Sigmoid colon (tissue), 7 donors: ENCODE data around the gene NID1. TPM values are rescaled to one million over a fixed set of nuclear protein-coding genes. Genes with fewer than 3 reads are reported as not detected.

Experiments
- DNase-seq: peaks from one replicate; pipeline ENCODE4 v3.0.0-alpha.2; 2019
- H3K27ac ChIP-seq, 4 donors: fragments of 200-600 bp; sonication (generic); one replicate each; pipeline ENCODE4 v1.5.1; 2016 to 2019; ENCODE audit warnings: mild to moderate bottlenecking in 1 of 4
- H3K27me3 ChIP-seq, 3 donors: fragments of 200-600 bp; sonication (generic); one replicate each; pipeline ENCODE4 v1.5.1; 2019; ENCODE audit warnings: mild to moderate bottlenecking in 1 of 3
- H3K36me3 ChIP-seq, 4 donors: fragments of 200-600 bp; sonication (generic); one replicate each; pipeline ENCODE4 v1.5.1; 2016 to 2019
- H3K4me1 ChIP-seq, 4 donors: fragments of 200-600 bp; sonication (generic); one replicate each; pipeline ENCODE4 v1.5.1; 2017 to 2019
- H3K4me3 ChIP-seq, 4 donors: fragments of 200-600 bp; sonication (generic); one replicate each; pipeline ENCODE4 v1.5.1; 2017 to 2019; ENCODE audit warnings: mild to moderate bottlenecking in 2 of 4, moderate library complexity in 1 of 4
- H3K9me3 ChIP-seq, 4 donors: fragments of 200-600 bp in 3 of 4; sonication (generic) in 3 of 4; one replicate each; pipeline versions ENCODE4 v1.5.1 to v1.6.1; 2013 to 2019
- EP300 ChIP-seq, 4 donors: sonication (generic); formaldehyde crosslinking; IDR thresholded peaks; one replicate each; pipeline ENCODE4 v1.6.1; 2017; ENCODE audit warnings: antibody characterized with exemption in 4 of 4
- POLR2A ChIP-seq, 2 donors: fragments of 450-650 bp; IDR thresholded peaks; one replicate each; pipeline ENCODE4 v1.6.1; 2016; ENCODE audit warnings: antibody characterized with exemption in 2 of 2, mild to moderate bottlenecking in 2 of 2, moderate library complexity in 2 of 2
- POLR2AphosphoS5 ChIP-seq, 4 donors: sonication (generic); formaldehyde crosslinking; IDR thresholded peaks; one replicate each; pipeline ENCODE4 v1.6.1; 2017; ENCODE audit warnings: antibody characterized with exemption in 4 of 4
- WGBS, 2 donors: extraction: QIAGEN DNeasy Blood & Tissue Kit; methylation state at CpG; one replicate each; pipeline ENCODE4 v1.1.7; 2013; 5-methylcytosine and 5-hydroxymethylcytosine counted together
- intact Hi-C: fragments of 100-400 bp; cut with DNase I; formaldehyde crosslinking; loops from one replicate; pipeline ENCODE4 v1.15.1; 2023
- polyA plus RNA-seq, 3 donors: library from polyadenylated mRNA; stranded (reverse); fragments of 200-250 nt; gene quantifications; one replicate each; pipeline ENCODE4 v1.2.3, GENCODE V29; 2013
- total RNA-seq, 4 donors: library from RNA; depleted of rRNA; stranded (reverse); fragments of >200 nt; gene quantifications; one replicate each; pipeline ENCODE4 v1.1.0, GENCODE V29; 2016
- TF ChIP-seq, protein P1 (sequence below), 4 experiments: fragments of 450-650 bp in 3 of 4; fragments of 200-600 bp in 1 of 4; IDR thresholded peaks; one replicate each; pipeline ENCODE4 v1.5.1; 2016 to 2019; ENCODE audit warnings: antibody characterized with exemption in 4 of 4, mild to moderate bottlenecking in 3 of 4, moderate library complexity in 2 of 4
- donor health status: healthy with polysubstance abuse.
- donor health status: Bipolar disorder and iron deficiency.
- donor health status: healthy.

The NID1 gene
- total and polyA plus RNA-seq, 7 donors, result 3.9 to 242 (median 136) TPM

DNA sequence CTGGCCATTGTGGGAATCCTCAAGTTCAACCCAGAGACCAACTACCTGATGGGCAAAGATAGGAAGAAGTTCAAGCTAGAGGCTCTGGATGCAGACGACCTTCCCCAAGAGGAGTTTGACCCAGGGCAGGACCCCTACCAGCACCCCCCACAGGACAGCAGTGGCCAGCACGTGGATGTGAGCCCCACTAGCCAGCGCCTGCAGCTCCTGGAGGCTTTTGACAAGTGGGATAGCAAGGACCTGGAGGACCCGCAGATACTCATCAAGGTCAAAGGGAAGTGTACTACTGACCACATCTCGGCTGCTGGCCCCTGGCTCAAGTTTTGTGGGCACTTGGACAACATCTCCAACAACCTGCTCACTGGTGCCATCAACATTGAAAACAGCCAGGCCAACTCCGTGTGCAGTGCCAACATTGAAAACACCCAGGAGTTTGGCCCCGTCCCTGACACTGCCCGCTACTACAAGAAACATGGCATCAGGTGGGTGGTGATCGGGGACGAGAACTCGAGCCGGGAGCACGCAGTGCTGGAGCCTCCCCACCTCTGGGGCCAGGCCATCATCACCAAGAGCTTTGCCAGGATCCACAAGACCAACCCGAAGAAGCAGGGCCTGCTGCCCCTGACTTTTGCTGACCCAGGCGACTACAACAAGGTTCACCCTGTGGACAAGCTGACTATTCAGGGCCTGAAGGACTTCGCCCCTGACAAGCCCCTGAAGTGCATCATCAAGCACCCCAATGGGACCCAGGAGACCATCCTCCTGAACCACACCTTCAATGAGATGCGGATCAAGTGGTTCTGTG, 46.8 kb upstream of the NID1 start:
- 90% methylated on average over 17 of the region's 17 CpGs for WGBS, 2 donors
- intact Hi-C loops, result no loop called here
- TF ChIP-seq, protein P1, sequence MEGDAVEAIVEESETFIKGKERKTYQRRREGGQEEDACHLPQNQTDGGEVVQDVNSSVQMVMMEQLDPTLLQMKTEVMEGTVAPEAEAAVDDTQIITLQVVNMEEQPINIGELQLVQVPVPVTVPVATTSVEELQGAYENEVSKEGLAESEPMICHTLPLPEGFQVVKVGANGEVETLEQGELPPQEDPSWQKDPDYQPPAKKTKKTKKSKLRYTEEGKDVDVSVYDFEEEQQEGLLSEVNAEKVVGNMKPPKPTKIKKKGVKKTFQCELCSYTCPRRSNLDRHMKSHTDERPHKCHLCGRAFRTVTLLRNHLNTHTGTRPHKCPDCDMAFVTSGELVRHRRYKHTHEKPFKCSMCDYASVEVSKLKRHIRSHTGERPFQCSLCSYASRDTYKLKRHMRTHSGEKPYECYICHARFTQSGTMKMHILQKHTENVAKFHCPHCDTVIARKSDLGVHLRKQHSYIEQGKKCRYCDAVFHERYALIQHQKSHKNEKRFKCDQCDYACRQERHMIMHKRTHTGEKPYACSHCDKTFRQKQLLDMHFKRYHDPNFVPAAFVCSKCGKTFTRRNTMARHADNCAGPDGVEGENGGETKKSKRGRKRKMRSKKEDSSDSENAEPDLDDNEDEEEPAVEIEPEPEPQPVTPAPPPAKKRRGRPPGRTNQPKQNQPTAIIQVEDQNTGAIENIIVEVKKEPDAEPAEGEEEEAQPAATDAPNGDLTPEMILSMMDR (IDR thresholded peaks at IDR 0.05), result no peak
- TF ChIP-seq POLR2AphosphoS5 (IDR thresholded peaks at IDR 0.05) (no peak), EP300 (IDR thresholded peaks at IDR 0.05) (no peak), POLR2A (IDR thresholded peaks at IDR 0.05) (no peak)

DNA sequence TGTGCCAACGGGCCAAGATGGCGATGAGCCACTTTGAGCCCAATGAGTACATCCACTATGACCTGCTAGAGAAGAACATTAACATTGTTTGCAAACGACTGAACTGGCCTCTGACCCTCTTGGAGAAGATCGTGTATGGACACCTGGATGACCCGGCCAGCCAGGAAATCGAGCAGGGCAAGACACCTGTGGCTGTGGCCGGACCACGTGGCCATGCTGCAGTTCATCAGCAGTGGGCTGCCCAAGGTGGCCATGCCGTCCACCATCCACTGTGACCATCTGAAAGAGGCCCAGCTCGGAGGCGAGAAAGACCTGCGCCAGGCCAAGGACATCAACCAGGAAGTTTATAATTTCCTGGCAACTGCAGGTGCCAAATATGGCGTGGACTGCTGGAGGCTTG, 45.2 kb upstream of the NID1 start:
- no peak for TF ChIP-seq EP300 (IDR thresholded peaks at IDR 0.05)
- TF ChIP-seq, protein P1 (IDR thresholded peaks at IDR 0.05), result no peak
- no peak for TF ChIP-seq POLR2AphosphoS5 (IDR thresholded peaks at IDR 0.05)
- TF ChIP-seq POLR2A (IDR thresholded peaks at IDR 0.05), result no peak
- WGBS, 2 donors, result 86% methylated on average over 13 of the region's 13 CpGs
- no peaks in the 10 kb centered on the region for H3K27me3 ChIP-seq
- intact Hi-C loops, result no loop called here
- H3K9me3 ChIP-seq, result no peaks in the 10 kb centered on the region
- no peak for DNase-seq
- H3K4me1 ChIP-seq, result peaks cover 0 to 3% (median 0%) of the 10 kb centered on the region in 4 donors
- no peak overlapping the region for H3K4me3 ChIP-seq
- no peak overlapping the region for H3K27ac ChIP-seq
- H3K36me3 ChIP-seq, result no peaks in the 10 kb centered on the region

More for the DNA sequence above, 46.8 kb upstream of the NID1 start:
- no peaks in the 10 kb centered on the region for H3K27me3 ChIP-seq
- H3K9me3 ChIP-seq, result no peaks in the 10 kb centered on the region
- H3K27ac ChIP-seq, result no peak overlapping the region
- no peaks in the 10 kb centered on the region for H3K36me3 ChIP-seq
- H3K4me1 ChIP-seq, result peaks cover 0 to 3% (median 0%) of the 10 kb centered on the region in 4 donors
- DNase-seq, result no peak
- H3K4me3 ChIP-seq, result no peak overlapping the region

DNA sequence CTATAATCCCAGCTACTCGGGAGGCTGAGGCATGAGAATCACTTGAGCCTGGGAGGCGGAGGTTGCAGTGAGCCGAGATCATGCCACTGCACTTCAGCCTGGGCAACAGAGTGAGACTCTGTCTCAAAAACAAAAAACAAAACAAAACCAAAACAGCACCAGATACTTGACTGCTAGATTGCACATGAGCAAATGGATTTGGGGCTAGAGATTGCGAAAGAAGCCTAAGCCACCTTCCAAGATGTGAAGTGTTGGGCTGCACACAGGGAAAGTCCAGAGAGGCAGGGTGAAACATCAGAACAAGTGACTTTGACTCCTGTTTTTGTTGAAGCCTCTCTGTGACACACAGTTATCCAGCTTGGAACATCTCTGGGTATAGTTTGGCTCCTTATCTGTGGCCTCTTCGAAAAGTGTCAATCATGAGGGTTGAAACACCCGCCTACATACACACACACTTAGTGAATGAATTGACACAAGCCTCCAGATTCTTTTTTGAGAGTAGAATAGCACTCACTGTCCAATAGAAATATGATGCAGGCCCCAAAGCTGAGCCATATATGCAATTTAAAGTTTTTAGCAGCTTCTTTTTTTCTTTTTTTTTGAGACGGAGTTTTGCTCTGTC, 43.2 kb upstream of the NID1 start:
- Histone ChIP-seq H3K27ac (no peak overlapping the region), H3K36me3 (no peaks in the 10 kb centered on the region), H3K4me3 (no peak overlapping the region), H3K9me3 (no peaks in the 10 kb centered on the region), H3K27me3 (no peaks in the 10 kb centered on the region), H3K4me1 (peaks cover 0 to 3% (median 1%) of the 10 kb centered on the region in 4 donors)
- TF ChIP-seq POLR2AphosphoS5 (IDR thresholded peaks at IDR 0.05) (no peak), POLR2A (IDR thresholded peaks at IDR 0.05) (no peak), EP300 (IDR thresholded peaks at IDR 0.05) (no peak)
- TF ChIP-seq, protein P1 (IDR thresholded peaks at IDR 0.05), result no peak
- intact Hi-C loops, result loop anchor here (2.0 to 10.0 kb wide), 5 partner anchors 174 to 1457 kb away; partner anchors contain the start of genes ERO1B, HEATR1 and LGALS8
- WGBS, 2 donors, result 87 to 90% methylated on average over 7 of the region's 7 CpGs
- DNase-seq, result no peak

DNA sequence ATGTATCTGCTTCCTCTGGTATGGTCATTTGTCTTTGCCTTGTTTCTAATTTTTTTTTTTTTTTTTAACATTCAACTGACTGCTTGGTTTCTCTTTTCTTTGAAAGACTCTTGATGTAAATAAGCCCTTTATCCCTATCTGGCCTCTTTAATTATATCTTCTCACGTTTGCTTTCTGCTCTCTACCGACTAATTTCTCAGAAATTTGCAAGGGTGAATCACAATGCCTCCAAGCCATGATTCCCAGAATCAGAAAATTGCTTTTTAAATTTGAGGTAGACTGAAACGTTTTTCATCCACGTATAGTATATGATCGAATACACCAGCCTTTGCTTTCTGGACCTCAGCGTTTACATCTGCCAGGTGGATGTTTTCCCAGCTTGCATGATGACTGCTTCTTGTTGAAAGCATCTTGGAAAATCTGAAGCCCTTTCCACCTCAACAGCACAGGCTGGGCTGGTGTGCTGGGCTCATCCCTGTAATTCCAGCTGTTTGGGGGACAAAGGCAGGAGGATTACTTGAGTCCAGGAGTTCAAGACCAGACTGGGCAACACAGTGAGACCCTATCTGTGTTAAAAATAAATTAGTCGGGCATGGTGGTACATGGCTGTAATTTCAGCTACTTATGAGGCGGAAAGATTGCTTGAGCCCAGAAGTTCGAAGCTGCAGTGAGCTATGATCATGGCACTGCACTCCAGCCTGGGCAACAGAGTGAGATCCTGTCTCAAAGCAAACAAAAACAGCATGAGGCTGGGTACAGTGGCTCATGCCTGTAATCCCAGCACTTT, 42.4 kb upstream of the NID1 start:
- TF ChIP-seq EP300 (IDR thresholded peaks at IDR 0.05) (no peak), POLR2A (IDR thresholded peaks at IDR 0.05) (no peak), POLR2AphosphoS5 (IDR thresholded peaks at IDR 0.05) (no peak)
- TF ChIP-seq, protein P1 (IDR thresholded peaks at IDR 0.05), result no peak
- WGBS, 2 donors, result 67 to 76% methylated on average over 9 of the region's 9 CpGs
- H3K27me3 ChIP-seq, result no peaks in the 10 kb centered on the region
- H3K36me3 ChIP-seq, result no peaks in the 10 kb centered on the region
- H3K4me1 ChIP-seq, result peaks cover 0 to 3% (median 1%) of the 10 kb centered on the region in 4 donors
- DNase-seq, result no peak
- H3K9me3 ChIP-seq, result no peaks in the 10 kb centered on the region
- H3K27ac ChIP-seq, result no peak overlapping the region
- intact Hi-C loops, result loop anchor here (5.0 to 10.0 kb wide), 4 partner anchors 175 to 1457 kb away; partner anchors contain the start of genes ERO1B, HEATR1 and LGALS8
- no peak overlapping the region for H3K4me3 ChIP-seq
